IMR-90 (cell line): ENCODE results near the gene WDR91. TPM values are rescaled to one million over a fixed set of nuclear protein-coding genes. Genes with fewer than 3 reads are reported as not detected.

Experiments
- ATAC-seq: fragments of 200-7000 bp; cut with Tn5 transposase; 2 replicates; pipeline ENCODE4 v1.9.1; 2020; ENCODE audit warnings: low read depth, mild to moderate bottlenecking, moderate library complexity
- BruUV-seq: library from RNA; stranded (reverse); fragments of 400-500 nt; replicated peaks from 2 replicates; lab custom pipeline; 2021; lab: Mats Ljungman, UMichigan
- CTCF ChIA-PET: fragments of 300-600 bp; formaldehyde crosslinking; extraction: SDS; loops from one replicate; lab custom pipeline; 2021; ENCODE audit warnings: antibody characterized with exemption; lab: Yijun Ruan, JAX
- POLR2A ChIA-PET: fragments of 300-600 bp; sonication (Branson Sonifier 250); formaldehyde crosslinking; loops from one replicate; lab custom pipeline; 2022; ENCODE audit warnings: antibody characterized with exemption; ENCODE audit not compliant: unreplicated experiment; lab: Charles Lee
- DNase-seq: peaks from one replicate; pipeline ENCODE4 v3.0.0; 2013
- H2AFZ ChIP-seq: replicated peaks from 2 replicates; pipeline ENCODE3; 2013; ENCODE audit warnings: low read length, mild to moderate bottlenecking; ENCODE audit not compliant: poor library complexity
- H2AK5ac ChIP-seq: 2 replicates; pipeline ENCODE4 v1.6.1; 2013; ENCODE audit warnings: low read depth, low read length, inconsistent platforms
- H2AK9ac ChIP-seq: replicated peaks from 2 replicates; pipeline ENCODE3; 2013; ENCODE audit warnings: mild to moderate bottlenecking, low read depth, low read length, moderate library complexity; ENCODE audit not compliant: poor library complexity
- H2BK120ac ChIP-seq: 2 replicates; pipeline ENCODE4 v1.6.1; 2013; ENCODE audit warnings: low read depth, low read length, inconsistent platforms
- H2BK15ac ChIP-seq: 3 replicates; pipeline ENCODE4 v1.6.1; 2013; ENCODE audit warnings: low read depth, low read length, inconsistent platforms
- H2BK20ac ChIP-seq: 2 replicates; pipeline ENCODE4 v1.6.1; 2013; ENCODE audit warnings: low read depth, mild to moderate bottlenecking, inconsistent platforms, low read length, moderate library complexity
- H2BK5ac ChIP-seq: 2 replicates; pipeline ENCODE4 v1.6.1; 2013; ENCODE audit warnings: mild to moderate bottlenecking, low read depth, low read length, inconsistent platforms; ENCODE audit not compliant: poor library complexity, severe bottlenecking
- H3K14ac ChIP-seq: replicated peaks from 2 replicates; pipeline ENCODE4 v1.6.1; 2013; ENCODE audit warnings: low read depth, low read length, inconsistent platforms
- H3K18ac ChIP-seq: 2 replicates; pipeline ENCODE4 v1.6.1; 2013; ENCODE audit warnings: low read depth, low read length, control low read depth
- H3K23ac ChIP-seq: 2 replicates; pipeline ENCODE4 v1.6.1; 2013; ENCODE audit warnings: low read depth, low read length, inconsistent platforms
- H3K27ac ChIP-seq: 2 replicates; pipeline ENCODE4 v1.5.1; 2013; ENCODE audit warnings: mild to moderate bottlenecking, control low read depth, low read length; ENCODE audit not compliant: insufficient read depth
- H3K27me3 ChIP-seq: 2 replicates; pipeline ENCODE4 v1.6.1; 2013; ENCODE audit warnings: low read length; ENCODE audit not compliant: control insufficient read depth, insufficient read depth
- H3K36me3 ChIP-seq: 2 replicates; pipeline ENCODE4 v1.6.1; 2013; ENCODE audit warnings: low read length, mixed read lengths; ENCODE audit not compliant: control insufficient read depth, insufficient read depth
- H3K4ac ChIP-seq: 2 replicates; pipeline ENCODE4 v1.6.1; 2013; ENCODE audit warnings: low read depth, low read length, inconsistent platforms
- H3K4me1 ChIP-seq: 2 replicates; pipeline ENCODE4 v1.6.1; 2013; ENCODE audit warnings: low read length, mixed read lengths; ENCODE audit not compliant: control insufficient read depth, insufficient read depth
- H3K4me2 ChIP-seq: 2 replicates; pipeline ENCODE4 v1.6.1; 2013; ENCODE audit warnings: low read depth, mild to moderate bottlenecking, control low read depth, low read length, moderate library complexity
- H3K4me3 ChIP-seq: 2 replicates; pipeline ENCODE4 v1.5.1; 2013; ENCODE audit warnings: low read depth, mild to moderate bottlenecking, control low read depth, low read length, moderate library complexity; ENCODE audit not compliant: insufficient read depth
- H3K56ac ChIP-seq: 2 replicates; pipeline ENCODE4 v1.6.1; 2013; ENCODE audit warnings: low read length, inconsistent platforms; ENCODE audit not compliant: insufficient read depth; ENCODE audit errors: extremely low read depth
- H3K79me1 ChIP-seq, 2 experiments: 2 replicates each; pipeline ENCODE4 v1.6.1; 2013; ENCODE audit warnings: low read length in 2 of 2, inconsistent platforms in 1 of 2, low read depth in 1 of 2
- H3K9ac ChIP-seq: 2 replicates; pipeline ENCODE4 v1.6.1; 2013; ENCODE audit warnings: low read depth, low read length, control low read depth
- H3K9me1 ChIP-seq: 2 replicates; pipeline ENCODE4 v1.6.1; 2013; ENCODE audit warnings: low read length, inconsistent platforms; ENCODE audit not compliant: insufficient read depth
- H3K9me3 ChIP-seq: 2 replicates; pipeline ENCODE4 v1.6.1; 2013; ENCODE audit warnings: low read length; ENCODE audit not compliant: control insufficient read depth, insufficient read depth
- H4K20me1 ChIP-seq: 2 replicates; pipeline ENCODE4 v1.6.1; 2013; ENCODE audit warnings: low read length, inconsistent platforms; ENCODE audit not compliant: insufficient read depth
- H4K5ac ChIP-seq: 2 replicates; pipeline ENCODE4 v1.6.1; 2013; ENCODE audit warnings: mild to moderate bottlenecking, low read depth, low read length, control low read depth
- H4K8ac ChIP-seq, 2 experiments: 2 replicates each; pipeline ENCODE4 v1.6.1; 2013; ENCODE audit warnings: low read depth in 2 of 2, low read length in 2 of 2, control low read depth in 1 of 2, inconsistent platforms in 1 of 2
- H4K91ac ChIP-seq: 2 replicates; pipeline ENCODE4 v1.6.1; 2013; ENCODE audit warnings: low read depth, low read length, inconsistent platforms; ENCODE audit not compliant: insufficient read depth
- CEBPB ChIP-seq: IDR thresholded peaks from 2 replicates; pipeline ENCODE4 v1.6.1; 2012; ENCODE audit warnings: low read depth, low read length, improper control_type of control experiment
- CHD1 ChIP-seq: IDR thresholded peaks from 2 replicates; pipeline ENCODE4 v1.6.1; 2012; ENCODE audit warnings: low read depth, low read length, improper control_type of control experiment
- FOS ChIP-seq: fragments of 150-350 bp; IDR thresholded peaks from 2 replicates; pipeline ENCODE4 v1.6.1; 2016; ENCODE audit warnings: low read depth, low read length
- MAFK ChIP-seq: IDR thresholded peaks from 2 replicates; pipeline ENCODE4 v1.6.1; 2012; ENCODE audit warnings: low read depth, low read length, improper control_type of control experiment
- MAZ ChIP-seq: IDR thresholded peaks from 2 replicates; pipeline ENCODE4 v1.6.1; 2012; ENCODE audit warnings: low read depth, mild to moderate bottlenecking, low read length, improper control_type of control experiment, moderate library complexity, borderline replicate concordance
- MXI1 ChIP-seq: IDR thresholded peaks from 2 replicates; pipeline ENCODE4 v1.6.1; 2012; ENCODE audit warnings: low read depth, mild to moderate bottlenecking, low read length, moderate library complexity, borderline replicate concordance
- NFE2L2 ChIP-seq: fragments of 150-350 bp; IDR thresholded peaks from 2 replicates; pipeline ENCODE4 v1.6.1; 2016; ENCODE audit warnings: low read depth, mild to moderate bottlenecking, low read length
- RAD21 ChIP-seq: IDR thresholded peaks from 2 replicates; pipeline ENCODE4 v1.6.1; 2012; ENCODE audit warnings: low read length, improper control_type of control experiment
- RCOR1 ChIP-seq: IDR thresholded peaks from 2 replicates; pipeline ENCODE4 v1.6.1; 2012; ENCODE audit warnings: mild to moderate bottlenecking, low read length, improper control_type of control experiment; ENCODE audit not compliant: insufficient replicate concordance
- SMC3 ChIP-seq: fragments of 150-350 bp; IDR thresholded peaks from 2 replicates; pipeline ENCODE4 v1.6.1; 2016; ENCODE audit warnings: low read depth, mild to moderate bottlenecking, antibody characterized with exemption, low read length, moderate library complexity
- WGBS, 2 experiments: methylation state at CpG; one replicate each; pipeline versions ENCODE4 v1.1.5 to v1.1.7; 2013; ENCODE audit warnings: missing lambda C conversion rate in 2 of 2; ENCODE audit not compliant: insufficient read length in 1 of 2; ENCODE audit errors: extremely low coverage in 2 of 2; 5-methylcytosine and 5-hydroxymethylcytosine counted together
- dilution Hi-C: fragments of 300-500 bp; cut with HindIII; formaldehyde crosslinking; loops from one replicate; pipeline ENCODE4 v1.14.3; 2018; ENCODE audit warnings: low sequenced_read_pairs; ENCODE audit not compliant: unreplicated experiment
- in situ Hi-C: fragments of 300-500 bp; cut with MboI; formaldehyde crosslinking; loops from 3 replicates; pipeline ENCODE4 v1.14.3; 2019; ENCODE audit warnings: low sequenced_read_pairs, inconsistent platforms, mixed read lengths
- intact Hi-C: fragments of 100-400 bp; cut with micrococcal nuclease; formaldehyde crosslinking; loops from 2 replicates; pipeline ENCODE4 v1.10.0; 2022
- polyA plus RNA-seq, 3 experiments: library from polyadenylated mRNA; depleted of rRNA; stranded (reverse); fragments of >200 nt; gene quantifications; 2 replicates each; pipeline ENCODE4 v1.2.3, GENCODE V29; 2012; ENCODE audit warnings: low replicate concordance in 1 of 3
- total RNA-seq: library from RNA; depleted of rRNA; stranded (reverse); fragments of >200 nt; gene quantifications from 2 replicates; pipeline ENCODE4 v1.2.3, GENCODE V29; 2012
- TF ChIP-seq, protein P1 (sequence below): conservative IDR thresholded peaks from 2 replicates; pipeline ENCODE4 v1.5.1; 2012; ENCODE audit warnings: mild to moderate bottlenecking, low read depth, low read length, improper control_type of control experiment
- TF ChIP-seq, protein P2 (sequence below): fragments of 150-350 bp; IDR thresholded peaks from 2 replicates; pipeline ENCODE4 v1.6.1; 2016; ENCODE audit warnings: low read depth, mild to moderate bottlenecking, low read length, moderate library complexity, borderline replicate concordance

The WDR91 gene
- total and polyA plus RNA-seq, 2 of the 4 experiments (the other 2 are of a cell fraction), result 5.2 to 10.3 TPM

DNA sequence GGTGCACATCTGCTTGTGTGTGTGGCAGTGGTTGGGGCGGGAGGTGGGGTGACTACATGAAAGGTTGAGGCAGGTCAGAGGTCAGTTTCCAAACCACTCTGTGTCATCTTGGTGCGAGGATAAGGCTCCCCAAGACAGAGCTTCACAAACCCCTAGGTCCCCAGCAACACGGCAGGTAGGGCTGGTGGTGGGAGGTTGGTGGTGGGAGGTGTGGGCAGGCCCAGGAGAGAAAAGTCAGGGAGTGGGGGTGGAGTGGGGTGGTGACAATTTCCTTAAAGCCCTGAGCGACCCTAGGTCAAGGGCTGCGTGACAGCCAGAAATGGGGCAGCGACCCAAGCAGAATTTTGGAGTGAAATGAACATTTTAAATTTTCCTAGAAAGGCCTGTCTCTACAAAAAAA, 20.8 kb upstream of the WDR91 start:
- Histone ChIP-seq H4K20me1 (no peaks in the 10 kb centered on the region), H3K4ac (no peak overlapping the region), H2BK120ac (no peak overlapping the region), H3K56ac (no peak overlapping the region), H3K23ac (no peak overlapping the region), H2BK5ac (no peak overlapping the region), H3K4me2 (no peak overlapping the region), H3K18ac (no peak overlapping the region), H4K91ac (no peak overlapping the region), H2AK9ac (no peak overlapping the region), H2AK5ac (no peak overlapping the region), H3K4me3 (no peak overlapping the region), H3K4me1 (no peaks in the 10 kb centered on the region), H3K9me3 (no peaks in the 10 kb centered on the region), H4K8ac (no peak overlapping the region), H3K9me1 (no peaks in the 10 kb centered on the region), H3K9ac (no peak overlapping the region), H3K36me3 (no peaks in the 10 kb centered on the region), H3K27ac (no peak overlapping the region), H2BK15ac (no peak overlapping the region), H2AFZ (no peak overlapping the region), H4K5ac (no peak overlapping the region), H2BK20ac (no peak overlapping the region), H3K27me3 (peaks cover 1% of the 10 kb centered on the region), H3K14ac (no peak overlapping the region), H3K79me1 (no peaks in the 10 kb centered on the region)
- intact Hi-C loops (no loop called here), dilution Hi-C loops (no loop called here), in situ Hi-C loops (no loop called here)
- DNase-seq (no peak), ATAC-seq (no peak)
- TF ChIP-seq, protein P1, sequence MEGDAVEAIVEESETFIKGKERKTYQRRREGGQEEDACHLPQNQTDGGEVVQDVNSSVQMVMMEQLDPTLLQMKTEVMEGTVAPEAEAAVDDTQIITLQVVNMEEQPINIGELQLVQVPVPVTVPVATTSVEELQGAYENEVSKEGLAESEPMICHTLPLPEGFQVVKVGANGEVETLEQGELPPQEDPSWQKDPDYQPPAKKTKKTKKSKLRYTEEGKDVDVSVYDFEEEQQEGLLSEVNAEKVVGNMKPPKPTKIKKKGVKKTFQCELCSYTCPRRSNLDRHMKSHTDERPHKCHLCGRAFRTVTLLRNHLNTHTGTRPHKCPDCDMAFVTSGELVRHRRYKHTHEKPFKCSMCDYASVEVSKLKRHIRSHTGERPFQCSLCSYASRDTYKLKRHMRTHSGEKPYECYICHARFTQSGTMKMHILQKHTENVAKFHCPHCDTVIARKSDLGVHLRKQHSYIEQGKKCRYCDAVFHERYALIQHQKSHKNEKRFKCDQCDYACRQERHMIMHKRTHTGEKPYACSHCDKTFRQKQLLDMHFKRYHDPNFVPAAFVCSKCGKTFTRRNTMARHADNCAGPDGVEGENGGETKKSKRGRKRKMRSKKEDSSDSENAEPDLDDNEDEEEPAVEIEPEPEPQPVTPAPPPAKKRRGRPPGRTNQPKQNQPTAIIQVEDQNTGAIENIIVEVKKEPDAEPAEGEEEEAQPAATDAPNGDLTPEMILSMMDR, result no peak
- TF ChIP-seq CEBPB, result no peak
- TF ChIP-seq MAFK, result no peak
- TF ChIP-seq, protein P2, sequence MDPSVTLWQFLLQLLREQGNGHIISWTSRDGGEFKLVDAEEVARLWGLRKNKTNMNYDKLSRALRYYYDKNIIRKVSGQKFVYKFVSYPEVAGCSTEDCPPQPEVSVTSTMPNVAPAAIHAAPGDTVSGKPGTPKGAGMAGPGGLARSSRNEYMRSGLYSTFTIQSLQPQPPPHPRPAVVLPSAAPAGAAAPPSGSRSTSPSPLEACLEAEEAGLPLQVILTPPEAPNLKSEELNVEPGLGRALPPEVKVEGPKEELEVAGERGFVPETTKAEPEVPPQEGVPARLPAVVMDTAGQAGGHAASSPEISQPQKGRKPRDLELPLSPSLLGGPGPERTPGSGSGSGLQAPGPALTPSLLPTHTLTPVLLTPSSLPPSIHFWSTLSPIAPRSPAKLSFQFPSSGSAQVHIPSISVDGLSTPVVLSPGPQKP, result no peak
- TF ChIP-seq RAD21, result no peak
- no peak for TF ChIP-seq NFE2L2
- TF ChIP-seq MXI1, result no peak
- no peak for TF ChIP-seq RCOR1
- no peak for TF ChIP-seq CHD1
- TF ChIP-seq SMC3, result no peak
- TF ChIP-seq FOS, result no peak
- TF ChIP-seq MAZ, result no peak
- POLR2A ChIA-PET, result no interaction called here
- no TSS peak for BruUV-seq
- no CpG with 5 or more reads among the region's 6 CpGs for WGBS, 2 experiments
- CTCF ChIA-PET, result no interaction called here
